ENCODE measurements around the gene HOXB9. TPM values are rescaled to one million over a fixed set of nuclear protein-coding genes. Genes with fewer than 3 reads are reported as not detected.

The HOXB9 gene
- total and polyA plus RNA-seq, 9 of the 15 experiments (the other 6 are each of a cell fraction or from before 2014, with no cell fraction given), result 3.1 to 196 (median 77.6) TPM

DNA sequence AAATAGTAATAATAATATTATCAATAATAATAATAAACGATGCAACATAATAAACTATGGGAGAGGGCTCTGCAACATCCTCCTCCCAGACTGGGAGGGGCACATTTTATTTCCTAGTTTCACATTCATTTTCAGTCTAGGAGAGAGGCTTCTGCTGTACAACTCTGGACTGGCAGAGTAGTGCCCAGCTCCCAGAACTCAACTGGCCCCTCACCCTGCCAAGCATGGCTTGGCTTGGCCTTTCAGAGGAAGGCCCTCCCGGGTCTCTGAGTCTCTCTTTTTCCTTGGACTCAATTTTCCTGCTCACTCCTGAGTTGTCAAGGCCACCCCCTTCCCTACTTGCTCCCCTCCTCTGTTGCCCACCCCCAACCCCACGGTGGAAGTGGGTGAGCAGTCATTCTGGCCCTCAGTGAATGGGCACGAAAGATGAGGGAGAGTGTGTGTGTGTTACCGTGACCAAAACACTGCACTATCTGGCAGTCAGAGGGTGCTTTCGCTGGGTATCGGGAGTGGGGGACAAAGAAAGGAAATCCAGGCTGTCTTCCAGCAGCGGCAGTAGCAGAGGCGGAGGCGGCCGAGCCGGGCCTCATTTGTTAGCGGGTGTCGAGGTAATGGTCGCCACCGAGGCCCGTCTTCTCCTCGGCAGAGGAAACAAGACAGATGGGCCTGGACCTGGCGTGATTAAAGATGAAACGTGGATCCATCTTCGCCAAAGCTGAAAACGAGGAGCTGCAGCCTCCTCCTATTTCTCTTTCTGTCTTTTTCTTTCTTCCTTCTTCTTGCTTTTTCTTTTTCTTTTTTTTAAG, 50.3 kb downstream of the HOXB9 start (continued):
- TF ChIP-seq, protein P1, sequence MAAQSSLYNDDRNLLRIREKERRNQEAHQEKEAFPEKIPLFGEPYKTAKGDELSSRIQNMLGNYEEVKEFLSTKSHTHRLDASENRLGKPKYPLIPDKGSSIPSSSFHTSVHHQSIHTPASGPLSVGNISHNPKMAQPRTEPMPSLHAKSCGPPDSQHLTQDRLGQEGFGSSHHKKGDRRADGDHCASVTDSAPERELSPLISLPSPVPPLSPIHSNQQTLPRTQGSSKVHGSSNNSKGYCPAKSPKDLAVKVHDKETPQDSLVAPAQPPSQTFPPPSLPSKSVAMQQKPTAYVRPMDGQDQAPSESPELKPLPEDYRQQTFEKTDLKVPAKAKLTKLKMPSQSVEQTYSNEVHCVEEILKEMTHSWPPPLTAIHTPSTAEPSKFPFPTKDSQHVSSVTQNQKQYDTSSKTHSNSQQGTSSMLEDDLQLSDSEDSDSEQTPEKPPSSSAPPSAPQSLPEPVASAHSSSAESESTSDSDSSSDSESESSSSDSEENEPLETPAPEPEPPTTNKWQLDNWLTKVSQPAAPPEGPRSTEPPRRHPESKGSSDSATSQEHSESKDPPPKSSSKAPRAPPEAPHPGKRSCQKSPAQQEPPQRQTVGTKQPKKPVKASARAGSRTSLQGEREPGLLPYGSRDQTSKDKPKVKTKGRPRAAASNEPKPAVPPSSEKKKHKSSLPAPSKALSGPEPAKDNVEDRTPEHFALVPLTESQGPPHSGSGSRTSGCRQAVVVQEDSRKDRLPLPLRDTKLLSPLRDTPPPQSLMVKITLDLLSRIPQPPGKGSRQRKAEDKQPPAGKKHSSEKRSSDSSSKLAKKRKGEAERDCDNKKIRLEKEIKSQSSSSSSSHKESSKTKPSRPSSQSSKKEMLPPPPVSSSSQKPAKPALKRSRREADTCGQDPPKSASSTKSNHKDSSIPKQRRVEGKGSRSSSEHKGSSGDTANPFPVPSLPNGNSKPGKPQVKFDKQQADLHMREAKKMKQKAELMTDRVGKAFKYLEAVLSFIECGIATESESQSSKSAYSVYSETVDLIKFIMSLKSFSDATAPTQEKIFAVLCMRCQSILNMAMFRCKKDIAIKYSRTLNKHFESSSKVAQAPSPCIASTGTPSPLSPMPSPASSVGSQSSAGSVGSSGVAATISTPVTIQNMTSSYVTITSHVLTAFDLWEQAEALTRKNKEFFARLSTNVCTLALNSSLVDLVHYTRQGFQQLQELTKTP (IDR thresholded peaks at IDR 0.05; ENCODE audit: low read depth in 1 of 2, partially characterized antibody in 2 of 2), result peak in 1 of 2 experiments; percentile 18
- no peak for TF ChIP-seq ZNF507 (tag; conservative IDR thresholded peaks at IDR 0.05)
- no peak for TF ChIP-seq SOX6 (IDR thresholded peaks at IDR 0.05)
- TF ChIP-seq, protein P2, sequence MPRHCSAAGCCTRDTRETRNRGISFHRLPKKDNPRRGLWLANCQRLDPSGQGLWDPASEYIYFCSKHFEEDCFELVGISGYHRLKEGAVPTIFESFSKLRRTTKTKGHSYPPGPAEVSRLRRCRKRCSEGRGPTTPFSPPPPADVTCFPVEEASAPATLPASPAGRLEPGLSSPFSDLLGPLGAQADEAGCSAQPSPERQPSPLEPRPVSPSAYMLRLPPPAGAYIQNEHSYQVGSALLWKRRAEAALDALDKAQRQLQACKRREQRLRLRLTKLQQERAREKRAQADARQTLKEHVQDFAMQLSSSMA (CRISPR knock-in tag; IDR thresholded peaks at IDR 0.05), result no peak
- TF ChIP-seq EGR1 (conservative IDR thresholded peaks at IDR 0.05), result 0 out of 2 replicates have a peak, but pooled peaks have one; percentile 17
- no peak for TF ChIP-seq ZBTB7A (IDR thresholded peaks at IDR 0.05; ENCODE audit: borderline replicate concordance, control insufficient read depth, low read depth, low read length)
- no peak for TF ChIP-seq ASH1L (IDR thresholded peaks at IDR 0.05; ENCODE audit: borderline replicate concordance, low read depth, partially characterized antibody)
- peak; percentile 51 for TF ChIP-seq ZNF766 (CRISPR knock-in tag; conservative IDR thresholded peaks at IDR 0.05)
- no peak for TF ChIP-seq SMARCC2 (IDR thresholded peaks at IDR 0.05; ENCODE audit: low read depth)
- TF ChIP-seq, protein P3, sequence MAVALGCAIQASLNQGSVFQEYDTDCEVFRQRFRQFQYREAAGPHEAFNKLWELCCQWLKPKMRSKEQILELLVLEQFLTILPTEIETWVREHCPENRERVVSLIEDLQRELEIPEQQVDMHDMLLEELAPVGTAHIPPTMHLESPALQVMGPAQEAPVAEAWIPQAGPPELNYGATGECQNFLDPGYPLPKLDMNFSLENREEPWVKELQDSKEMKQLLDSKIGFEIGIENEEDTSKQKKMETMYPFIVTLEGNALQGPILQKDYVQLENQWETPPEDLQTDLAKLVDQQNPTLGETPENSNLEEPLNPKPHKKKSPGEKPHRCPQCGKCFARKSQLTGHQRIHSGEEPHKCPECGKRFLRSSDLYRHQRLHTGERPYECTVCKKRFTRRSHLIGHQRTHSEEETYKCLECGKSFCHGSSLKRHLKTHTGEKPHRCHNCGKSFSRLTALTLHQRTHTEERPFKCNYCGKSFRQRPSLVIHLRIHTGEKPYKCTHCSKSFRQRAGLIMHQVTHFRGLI (CRISPR knock-in tag; IDR thresholded peaks at IDR 0.05), result no peak
- TF ChIP-seq RBBP5 (IDR thresholded peaks at IDR 0.05; ENCODE audit: borderline replicate concordance, insufficient read depth, low read length, poor library complexity, severe bottlenecking), result peak; percentile 39
- TF ChIP-seq PRMT5 (CRISPR knock-in tag; IDR thresholded peaks at IDR 0.05), result no peak
- no peak for TF ChIP-seq SP2 (IDR thresholded peaks at IDR 0.05; ENCODE audit: extremely low read depth, low read depth, low read length, poor library complexity, severe bottlenecking)
- TF ChIP-seq SMAD4 (CRISPR knock-in tag; conservative IDR thresholded peaks at IDR 0.05), result no peak
- no peak for TF ChIP-seq ZNF324 (CRISPR knock-in tag; IDR thresholded peaks at IDR 0.05)
- no peak for TF ChIP-seq ZNF75A (CRISPR knock-in tag; IDR thresholded peaks at IDR 0.05)
- TF ChIP-seq ESRRB (CRISPR knock-in tag; IDR thresholded peaks at IDR 0.05; ENCODE audit: borderline replicate concordance), result no peak
- TF ChIP-seq HEY1 (CRISPR knock-in tag; IDR thresholded peaks at IDR 0.05; ENCODE audit: borderline replicate concordance), result no peak

Measured in K562 (cell line).